GM10847 (cell line): Measurements from ENCODE around the gene LRATD1.

Source experiments
- POLR2A ChIP-seq: IDR thresholded peaks from 2 replicates; pipeline ENCODE4 v1.6.1; 2011; ENCODE audit not compliant: insufficient read length; ENCODE audit errors: extremely low read depth

The LRATD1 gene

DNA sequence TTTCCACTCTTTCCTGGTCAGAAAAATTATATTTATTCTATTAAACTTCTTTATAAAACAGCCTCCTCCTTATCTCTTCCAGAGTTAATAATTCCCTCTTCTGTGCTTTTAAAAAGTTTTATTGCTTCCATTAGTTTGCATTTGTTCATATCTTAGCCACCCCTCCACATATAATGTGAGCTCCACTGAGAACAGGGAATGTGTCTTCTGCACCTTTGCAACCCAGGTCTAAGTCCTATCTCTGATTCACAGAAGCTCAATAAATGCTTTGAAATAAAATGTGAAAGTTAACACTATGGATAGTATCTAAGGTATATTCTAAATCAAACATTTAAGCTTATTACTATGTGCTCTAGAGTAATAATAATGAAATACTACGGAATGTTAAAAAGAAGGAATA is 9.3 kb upstream of the LRATD1 start:
- no peak for TF ChIP-seq POLR2A

DNA sequence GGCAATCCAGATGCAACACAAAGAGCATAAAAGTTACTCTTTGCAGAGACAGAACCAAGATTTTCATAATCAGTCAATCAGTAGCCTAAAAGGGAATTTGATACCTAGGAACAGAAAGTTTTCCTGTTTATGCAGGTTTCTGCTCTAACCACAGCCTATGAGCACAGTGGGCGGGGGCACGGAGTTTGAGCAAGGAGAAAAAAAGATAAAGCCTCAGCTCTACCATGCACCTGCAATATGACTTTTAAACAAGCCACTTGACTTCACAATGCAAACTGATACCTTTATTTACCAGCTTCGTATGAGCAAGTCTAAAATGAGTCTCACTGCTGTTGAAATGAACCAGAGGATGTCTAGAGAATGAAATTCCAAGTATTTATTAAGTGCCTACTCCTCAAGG is 5.6 kb upstream of the LRATD1 start:
- TF ChIP-seq POLR2A, result no peak

GRCh38 chr2:14628901-14629300 is 3.6 kb upstream of the LRATD1 start:
- no peak for TF ChIP-seq POLR2A

- TF ChIP-seq POLR2A, result no peak
Observed at GRCh38 chr2:14631406-14632040, 994 bp upstream of the LRATD1 start.

DNA sequence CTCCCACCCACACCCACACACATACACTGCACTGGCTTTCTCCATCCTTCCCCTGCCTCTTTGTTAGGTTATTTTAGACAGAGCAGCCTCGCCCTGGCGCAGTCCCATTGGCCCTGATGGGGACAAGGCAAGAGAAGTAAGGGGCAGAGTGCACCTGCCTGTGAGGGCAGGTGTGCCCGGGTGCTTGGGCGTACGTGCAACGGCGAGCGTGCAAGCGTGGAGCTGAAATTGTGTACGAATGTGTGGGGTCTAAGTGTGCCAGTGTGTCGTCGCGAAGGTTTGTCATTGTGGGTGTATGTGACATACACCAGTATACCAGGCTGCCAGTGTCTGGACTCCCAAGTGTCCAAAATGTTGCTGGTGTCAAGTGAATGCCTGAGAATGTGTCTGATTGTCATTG is 544 bp downstream of the LRATD1 start:
- no peak for TF ChIP-seq POLR2A

- no peak for TF ChIP-seq POLR2A
Observed at GRCh38 chr2:14633461-14634181, 1.1 kb downstream of the LRATD1 start.

- TF ChIP-seq POLR2A, result no peak
Observed at GRCh38 chr2:14634182-14634488, 1.6 kb downstream of the LRATD1 start.

DNA sequence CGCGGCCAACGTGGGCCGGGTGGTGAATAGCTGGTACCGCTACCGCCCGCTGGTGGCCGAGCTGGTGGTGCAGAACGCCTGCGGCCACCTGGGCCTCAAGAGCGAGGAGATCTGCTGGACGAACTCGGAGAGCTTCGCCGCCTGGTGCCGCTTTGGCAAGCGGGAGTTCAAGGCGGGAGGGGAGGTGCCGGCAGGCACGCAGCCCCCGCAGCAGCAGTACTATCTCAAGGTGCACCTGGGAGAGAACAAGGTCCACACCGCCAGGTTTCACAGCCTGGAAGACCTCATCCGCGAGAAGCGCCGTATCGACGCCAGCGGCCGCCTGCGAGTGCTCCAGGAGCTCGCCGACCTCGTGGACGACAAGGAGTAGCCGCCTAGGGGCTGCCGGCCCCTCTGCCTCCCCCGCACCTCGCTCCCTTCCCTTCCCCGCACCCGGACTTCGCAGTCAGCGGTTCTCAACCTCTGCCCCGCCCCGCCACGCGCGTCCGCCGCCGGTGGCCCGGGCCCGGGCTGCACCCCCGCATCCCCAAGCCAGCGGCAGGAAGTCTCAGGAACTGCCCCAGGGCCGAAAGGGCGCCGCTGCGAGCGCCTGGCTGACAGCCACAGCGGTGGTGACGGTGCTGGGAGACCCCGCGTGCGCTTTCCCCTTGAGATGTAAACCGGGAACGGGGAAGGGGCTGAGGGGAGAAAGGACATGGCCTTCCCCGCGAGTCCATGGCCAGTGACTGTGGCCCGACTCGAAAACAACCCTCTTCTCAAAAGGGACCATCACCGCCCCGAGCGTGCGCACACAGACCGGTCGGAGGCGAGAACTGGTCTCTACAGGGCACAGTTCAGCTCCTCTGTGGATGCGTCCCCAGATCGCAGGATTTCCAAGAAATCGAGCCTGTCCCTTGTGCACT is 2.2 kb downstream of the LRATD1 start:
- TF ChIP-seq POLR2A, result no peak

DNA sequence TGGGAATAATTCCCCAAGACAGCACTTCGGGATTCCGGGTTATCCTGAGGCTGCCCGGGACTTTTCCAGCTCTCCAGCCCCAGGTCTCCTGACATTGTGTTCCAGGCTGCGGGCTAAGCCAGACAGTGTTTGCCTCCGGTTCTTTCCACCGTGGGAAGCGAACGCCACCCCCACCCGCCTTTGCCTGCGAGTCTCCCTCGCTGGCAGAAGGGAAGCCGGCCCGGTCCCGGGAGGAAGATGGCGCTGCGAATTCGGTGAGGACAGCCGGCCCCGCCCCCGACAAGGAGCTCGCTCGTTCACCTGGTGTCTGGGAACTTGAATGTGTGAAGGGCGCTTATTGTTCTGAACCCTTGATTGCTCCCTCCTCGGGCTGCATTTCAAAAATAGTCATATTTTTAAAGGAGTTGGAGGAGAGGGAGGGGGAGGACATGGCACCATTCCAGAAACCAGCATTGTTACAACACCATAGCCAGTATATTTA is 2.9 kb downstream of the LRATD1 start:
- TF ChIP-seq POLR2A, result no peak

DNA sequence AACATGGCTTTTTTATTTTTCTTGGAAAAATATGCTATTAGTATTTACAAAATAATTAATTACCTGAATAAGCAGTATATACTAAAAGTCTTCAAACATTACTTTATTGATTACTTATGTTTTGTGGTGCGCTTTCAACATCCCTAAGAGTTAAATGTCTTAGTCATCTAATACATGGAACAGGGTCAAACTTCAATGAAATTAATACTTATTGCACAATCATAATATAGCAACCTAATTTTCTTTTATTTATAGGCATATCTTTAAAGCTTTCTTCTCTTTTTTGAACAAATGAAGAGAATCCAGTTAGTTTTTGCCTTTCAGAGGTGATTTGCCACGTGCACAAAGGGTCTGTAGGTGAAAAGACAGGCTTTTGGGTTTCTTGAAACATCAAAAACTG is 6.0 kb downstream of the LRATD1 start:
- no peak for TF ChIP-seq POLR2A

DNA sequence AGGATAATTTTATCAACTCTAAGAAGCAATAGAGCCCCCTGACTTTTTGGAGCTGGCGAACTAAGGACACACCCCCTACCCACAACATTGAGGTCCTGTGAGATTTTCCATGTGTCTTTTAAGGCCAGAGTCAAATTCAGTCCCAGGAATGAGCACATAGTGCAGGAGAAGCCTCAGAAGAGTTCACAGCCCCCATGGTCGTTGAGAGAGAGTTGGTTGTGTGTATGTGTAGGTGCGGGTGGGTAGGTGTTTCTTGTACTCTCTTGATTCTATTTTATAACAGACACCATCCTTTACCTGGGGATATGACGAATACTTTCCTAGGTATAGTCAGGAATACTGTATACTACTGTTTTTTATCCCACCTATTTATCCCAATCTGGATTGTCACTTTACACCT is 8.6 kb downstream of the LRATD1 start:
- no peak for TF ChIP-seq POLR2A

DNA sequence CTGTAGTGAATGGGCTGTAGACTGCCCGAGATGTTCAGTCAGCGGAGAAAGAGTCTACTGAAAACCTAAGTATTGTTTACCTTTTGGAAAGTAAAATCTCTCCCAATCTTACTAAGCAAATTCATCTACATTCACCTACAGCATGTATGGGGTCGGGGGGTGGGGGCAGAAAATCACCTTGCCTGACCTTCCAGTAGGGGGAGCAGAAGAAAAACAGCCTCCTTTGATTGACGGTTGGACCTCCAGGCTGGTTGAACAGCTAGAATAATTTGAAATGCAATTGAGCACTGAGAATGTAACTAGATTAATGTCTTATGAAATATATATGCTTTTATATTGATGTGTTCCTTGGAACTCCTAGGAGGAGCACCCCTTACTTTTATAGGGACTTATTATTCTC is 10.0 kb downstream of the LRATD1 start:
- TF ChIP-seq POLR2A, result no peak

GRCh38 chr2:14647714-14648113 is 15.2 kb downstream of the LRATD1 start:
- TF ChIP-seq POLR2A, result no peak

DNA sequence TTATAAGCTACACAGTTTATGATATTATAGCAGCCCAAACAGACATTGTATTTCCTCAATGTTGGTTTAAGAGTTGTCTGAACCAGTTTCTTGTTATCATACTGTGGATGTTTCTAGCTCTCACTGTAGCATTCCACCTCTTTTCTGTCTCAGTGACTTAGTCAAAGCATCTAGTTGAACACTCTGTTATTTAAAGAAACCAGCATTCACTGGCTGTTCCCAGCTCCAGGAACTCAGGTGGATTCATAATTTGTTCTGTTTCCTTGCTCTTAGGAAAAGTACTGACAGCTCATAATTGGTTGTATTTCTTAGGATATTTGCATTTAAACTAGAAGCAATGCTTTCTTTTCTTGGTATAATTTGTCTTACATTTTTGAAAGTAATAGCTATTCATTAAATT is 17.5 kb downstream of the LRATD1 start:
- TF ChIP-seq POLR2A, result no peak

GRCh38 chr2:14654835-14655282 is 22.3 kb downstream of the LRATD1 start:
- no peak for TF ChIP-seq POLR2A

DNA sequence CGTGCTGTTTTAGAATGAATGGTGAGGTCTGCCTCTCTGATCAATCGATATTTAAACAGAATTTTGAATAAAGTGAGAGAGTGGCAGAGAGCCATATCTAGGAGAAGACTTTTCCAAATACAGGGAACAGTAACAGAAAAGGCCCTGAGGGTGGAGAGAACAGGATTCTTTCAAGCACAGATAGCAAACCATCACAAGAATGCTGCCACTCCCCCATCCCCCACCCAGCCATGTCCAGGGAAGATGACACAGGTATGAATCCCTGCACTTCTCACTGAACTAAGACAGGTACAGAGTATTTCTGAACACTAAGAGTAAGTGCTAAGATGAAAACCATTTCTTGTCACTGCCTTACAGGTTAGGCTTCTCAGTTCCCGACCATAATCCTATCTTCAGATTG is 23.6 kb downstream of the LRATD1 start:
- TF ChIP-seq POLR2A, result no peak
